NB4 (cell line): ENCODE data around the gene ZBTB4.

Source experiments
- MYC ChIP-seq: IDR thresholded peaks from 2 replicates; pipeline ENCODE4 v1.6.1; 2011; ENCODE audit warnings: low read depth, low read length
- POLR2A ChIP-seq: IDR thresholded peaks from 2 replicates; pipeline ENCODE4 v1.6.1; 2011; ENCODE audit warnings: mild to moderate bottlenecking; ENCODE audit not compliant: insufficient read length; ENCODE audit errors: extremely low read depth
- TF ChIP-seq, protein P1 (sequence below): IDR thresholded peaks from one replicate; pipeline ENCODE4 v1.5.1; 2012; ENCODE audit warnings: low read depth, low read length
- TF ChIP-seq, protein P2 (sequence below): IDR thresholded peaks from 2 replicates; pipeline ENCODE4 v1.6.1; 2011; ENCODE audit warnings: low read depth, low read length

DNA sequence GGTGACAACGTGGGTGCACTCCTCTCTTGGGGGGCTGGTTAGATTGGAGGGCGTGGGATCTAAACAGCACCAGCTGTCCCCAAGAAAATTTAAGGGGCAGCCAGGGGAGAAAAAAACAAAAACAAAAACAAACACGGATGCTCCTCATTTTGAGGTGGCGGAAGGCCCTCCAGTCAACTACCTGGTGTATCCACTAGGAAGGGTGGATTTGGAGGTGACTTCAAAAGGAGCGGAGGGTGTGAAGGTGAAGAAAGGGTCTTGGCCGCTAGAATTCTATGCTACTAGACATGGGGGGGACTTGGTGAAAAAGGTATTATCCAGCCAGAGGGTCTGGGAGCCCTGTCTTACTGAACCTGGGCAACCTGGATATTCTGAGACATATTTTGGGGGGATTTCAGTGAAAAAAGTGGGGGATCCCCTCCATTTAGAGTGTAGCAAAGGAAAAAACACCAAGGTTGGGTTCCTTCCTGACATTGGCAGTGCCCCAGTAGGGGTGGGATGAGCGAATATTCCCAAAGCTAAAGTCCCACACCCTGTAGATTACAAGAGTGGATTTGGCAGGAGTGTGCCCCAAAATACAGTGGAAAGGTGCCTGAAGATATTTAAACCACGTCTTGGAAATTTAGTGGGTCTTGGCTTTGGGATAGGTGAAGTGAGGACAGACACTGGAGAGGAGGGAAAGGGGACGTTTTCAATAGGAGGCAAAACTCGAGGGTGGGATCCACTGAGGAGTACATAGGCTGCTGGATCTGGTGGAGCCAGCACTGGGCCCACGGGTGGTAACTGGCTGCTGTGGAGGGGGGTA, 40.6 kb downstream of the ZBTB4 start:
- TF ChIP-seq, protein P1, sequence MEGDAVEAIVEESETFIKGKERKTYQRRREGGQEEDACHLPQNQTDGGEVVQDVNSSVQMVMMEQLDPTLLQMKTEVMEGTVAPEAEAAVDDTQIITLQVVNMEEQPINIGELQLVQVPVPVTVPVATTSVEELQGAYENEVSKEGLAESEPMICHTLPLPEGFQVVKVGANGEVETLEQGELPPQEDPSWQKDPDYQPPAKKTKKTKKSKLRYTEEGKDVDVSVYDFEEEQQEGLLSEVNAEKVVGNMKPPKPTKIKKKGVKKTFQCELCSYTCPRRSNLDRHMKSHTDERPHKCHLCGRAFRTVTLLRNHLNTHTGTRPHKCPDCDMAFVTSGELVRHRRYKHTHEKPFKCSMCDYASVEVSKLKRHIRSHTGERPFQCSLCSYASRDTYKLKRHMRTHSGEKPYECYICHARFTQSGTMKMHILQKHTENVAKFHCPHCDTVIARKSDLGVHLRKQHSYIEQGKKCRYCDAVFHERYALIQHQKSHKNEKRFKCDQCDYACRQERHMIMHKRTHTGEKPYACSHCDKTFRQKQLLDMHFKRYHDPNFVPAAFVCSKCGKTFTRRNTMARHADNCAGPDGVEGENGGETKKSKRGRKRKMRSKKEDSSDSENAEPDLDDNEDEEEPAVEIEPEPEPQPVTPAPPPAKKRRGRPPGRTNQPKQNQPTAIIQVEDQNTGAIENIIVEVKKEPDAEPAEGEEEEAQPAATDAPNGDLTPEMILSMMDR = no peak
- TF ChIP-seq POLR2A (no peak), MYC (no peak)
- TF ChIP-seq, protein P2, sequence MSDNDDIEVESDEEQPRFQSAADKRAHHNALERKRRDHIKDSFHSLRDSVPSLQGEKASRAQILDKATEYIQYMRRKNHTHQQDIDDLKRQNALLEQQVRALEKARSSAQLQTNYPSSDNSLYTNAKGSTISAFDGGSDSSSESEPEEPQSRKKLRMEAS = no peak
